Stimulated activated CD8-positive, alpha-beta memory T cell treated with anti-CD3 and anti-CD28 coated beads, Interleukin-4, amount 100 ng/mL, for 1 hour (primary cell): ENCODE data around the gene MIF.
"Not testable (repeated sequence)": the region's sequence is repeated elsewhere in the genome, so short reads cannot be mapped to it uniquely, and the experiment has no call there.

Experiments
- DNase-seq, 2 donors: peaks; one replicate each; pipeline ENCODE4 v3.0.0-alpha.2; 2020; ENCODE audit warnings: low read depth in 2 of 2, low spot score in 1 of 2

MIF gene

DNA sequence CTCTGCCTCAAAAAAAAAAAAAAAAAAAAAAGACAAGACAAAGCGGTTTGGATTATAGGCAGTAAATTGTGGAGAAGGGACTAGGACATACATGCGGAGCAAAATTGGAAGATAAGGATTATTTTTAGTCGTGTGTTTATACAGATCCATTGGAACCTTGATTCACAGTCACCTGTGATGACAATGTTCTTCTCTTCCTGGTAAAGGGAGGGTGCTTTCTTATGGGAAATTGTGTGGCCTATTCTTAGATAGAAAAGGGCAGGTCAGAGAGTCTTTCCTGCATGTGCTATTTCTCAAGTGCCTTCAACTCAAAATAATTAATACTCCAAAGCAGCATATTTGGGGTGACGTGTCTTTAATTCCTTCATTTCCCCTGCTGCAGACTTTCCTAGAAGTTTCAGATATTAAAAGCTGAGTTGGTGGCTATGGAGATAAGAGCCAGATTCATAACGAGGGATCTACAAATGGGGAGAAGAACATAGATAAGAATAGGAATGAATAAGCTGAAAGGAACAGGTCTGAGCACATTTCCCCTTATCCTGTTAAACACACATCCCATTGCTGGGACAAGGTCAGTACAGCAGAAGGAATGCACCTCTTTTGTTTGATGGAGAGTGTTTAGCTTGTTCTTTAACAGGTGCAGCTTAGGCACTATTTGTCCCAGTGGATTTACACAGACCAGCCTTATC is 44.3 kb downstream of the MIF start:
- no peak for DNase-seq

DNA sequence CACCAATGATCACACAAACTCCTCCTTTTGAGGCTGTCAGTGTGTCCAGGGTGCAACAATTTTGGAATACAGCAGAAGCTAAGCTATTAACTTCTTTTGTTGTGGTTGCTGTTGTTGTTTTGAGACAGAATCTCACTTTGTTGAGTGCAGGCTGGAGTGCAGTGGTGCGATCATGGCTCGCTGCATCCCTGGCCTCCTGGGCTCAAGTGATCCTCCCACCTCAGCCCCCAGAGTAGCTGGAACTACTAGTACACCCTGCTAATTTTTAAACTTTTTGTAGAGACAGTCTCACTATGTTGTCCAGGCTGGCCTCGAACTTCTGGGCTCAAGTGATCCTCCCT is 44.8 kb downstream of the MIF start:
- no peak for DNase-seq

DNA sequence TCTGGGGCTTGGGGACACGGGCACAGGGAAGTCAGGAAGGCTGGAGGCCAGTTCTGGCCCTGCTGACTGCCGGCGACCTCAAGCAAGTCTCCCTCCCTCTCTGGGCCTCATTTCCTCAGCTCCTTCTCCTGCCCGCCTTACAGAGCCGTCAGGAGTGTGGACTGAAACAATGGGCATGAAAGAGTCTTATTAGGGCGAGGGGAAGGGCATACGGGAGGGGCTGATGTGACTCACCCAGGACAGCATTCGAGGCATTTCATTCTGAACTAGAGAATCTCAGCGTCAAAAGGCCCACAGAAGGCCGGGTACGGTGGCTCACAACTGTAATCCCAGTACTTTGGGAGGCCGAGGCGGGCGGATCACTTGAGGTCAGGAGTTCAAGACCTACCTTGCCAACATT is 46.0 kb downstream of the MIF start:
- not testable (repeated sequence) for DNase-seq
